Prostate gland (tissue), 2 donors: Measurements from ENCODE around the gene POLD3.

Experiments used
- CTCF ChIP-seq, 4 experiments: fragments of 200-600 bp in 2 of 4; fragments of 450-650 bp in 2 of 4; sonication (generic) in 2 of 4; IDR thresholded peaks; 1 replicate in 3 of 4; 2 replicates in 1 of 4; pipeline ENCODE4 v1.5.1; 2016 to 2019; ENCODE audit warnings: antibody characterized with exemption in 4 of 4, mild to moderate bottlenecking in 2 of 4, moderate library complexity in 2 of 4
- POLR2AphosphoS5 ChIP-seq: sonication (generic); formaldehyde crosslinking; IDR thresholded peaks from one replicate; pipeline ENCODE4 v1.6.1; 2017; ENCODE audit warnings: antibody characterized with exemption

- TF ChIP-seq CTCF (IDR thresholded peaks at IDR 0.05), result no peak
- no peak for TF ChIP-seq POLR2AphosphoS5
Observed at GRCh38 chr11:74677131-74677530, 84.7 kb downstream of the POLD3 start.
